ENCODE results near the gene DCX.

Gene DCX

GRCh38 chrX:111337067-111337637 is 74.8 kb downstream of the DCX start:
- in situ Hi-C loops (cut with HindIII; ENCODE audit: low pct_ligation_motif_present, low pct_unique_long_range_greater_than_20kb, low sequenced_read_pairs) = no loop called here
- no peak for DNase-seq

- DNase-seq = no peak
- in situ Hi-C loops (cut with HindIII; ENCODE audit: low pct_ligation_motif_present, low pct_unique_long_range_greater_than_20kb, low sequenced_read_pairs) = no loop called here
These were observed 75.9 kb downstream of the DCX start for GRCh38 chrX:111336141-111336540.

- in situ Hi-C loops (cut with HindIII; ENCODE audit: low pct_ligation_motif_present, low pct_unique_long_range_greater_than_20kb, low sequenced_read_pairs) = no loop called here
- DNase-seq = no peak
These were observed 82.6 kb downstream of the DCX start for GRCh38 chrX:111329370-111329769.

- no peak for DNase-seq
- in situ Hi-C loops (cut with HindIII; ENCODE audit: low pct_ligation_motif_present, low pct_unique_long_range_greater_than_20kb, low sequenced_read_pairs) = no loop called here
These were observed 83.1 kb downstream of the DCX start for GRCh38 chrX:111328858-111329257.

GRCh38 chrX:111322231-111322855 is 89.6 kb downstream of the DCX start:
- no peak for DNase-seq
- in situ Hi-C loops (cut with HindIII; ENCODE audit: low pct_ligation_motif_present, low pct_unique_long_range_greater_than_20kb, low sequenced_read_pairs) = no loop called here

GRCh38 chrX:111319451-111319850 is 92.5 kb downstream of the DCX start:
- in situ Hi-C loops (cut with HindIII; ENCODE audit: low pct_ligation_motif_present, low pct_unique_long_range_greater_than_20kb, low sequenced_read_pairs) = no loop called here

GRCh38 chrX:111318901-111319300 is 93.1 kb downstream of the DCX start:
- in situ Hi-C loops (cut with HindIII; ENCODE audit: low pct_ligation_motif_present, low pct_unique_long_range_greater_than_20kb, low sequenced_read_pairs) = no loop called here
- DNase-seq = no peak

More at GRCh38 chrX:111319451-111319850, 92.5 kb downstream of the DCX start:
- DNase-seq = no peak

GRCh38 chrX:111309083-111309482 is 102.9 kb downstream of the DCX start:
- DNase-seq = no peak
- in situ Hi-C loops (cut with HindIII; ENCODE audit: low pct_ligation_motif_present, low pct_unique_long_range_greater_than_20kb, low sequenced_read_pairs) = no loop called here

- DNase-seq = no peak
- in situ Hi-C loops (cut with HindIII; ENCODE audit: low pct_ligation_motif_present, low pct_unique_long_range_greater_than_20kb, low sequenced_read_pairs) = no loop called here
These were observed 104.0 kb downstream of the DCX start for GRCh38 chrX:111308039-111308438.

- no peak for DNase-seq
- in situ Hi-C loops (cut with HindIII; ENCODE audit: low pct_ligation_motif_present, low pct_unique_long_range_greater_than_20kb, low sequenced_read_pairs) = no loop called here
These were observed 109.7 kb downstream of the DCX start for GRCh38 chrX:111302284-111302683.

GRCh38 chrX:111288841-111289240 is 123.2 kb downstream of the DCX start:
- in situ Hi-C loops (cut with HindIII; ENCODE audit: low pct_ligation_motif_present, low pct_unique_long_range_greater_than_20kb, low sequenced_read_pairs) = no loop called here
- DNase-seq = no peak

GRCh38 chrX:111284631-111285293 is 127.2 kb downstream of the DCX start:
- in situ Hi-C loops (cut with HindIII; ENCODE audit: low pct_ligation_motif_present, low pct_unique_long_range_greater_than_20kb, low sequenced_read_pairs) = no loop called here
- DNase-seq = no peak

- in situ Hi-C loops (cut with HindIII; ENCODE audit: low pct_ligation_motif_present, low pct_unique_long_range_greater_than_20kb, low sequenced_read_pairs) = no loop called here
- no peak for DNase-seq
These were observed 128.5 kb downstream of the DCX start for GRCh38 chrX:111283446-111283845.

GRCh38 chrX:111282991-111283390 is 129.0 kb downstream of the DCX start:
- in situ Hi-C loops (cut with HindIII; ENCODE audit: low pct_ligation_motif_present, low pct_unique_long_range_greater_than_20kb, low sequenced_read_pairs) = no loop called here
- no peak for DNase-seq

GRCh38 chrX:111282139-111282538 is 129.9 kb downstream of the DCX start:
- in situ Hi-C loops (cut with HindIII; ENCODE audit: low pct_ligation_motif_present, low pct_unique_long_range_greater_than_20kb, low sequenced_read_pairs) = no loop called here
- DNase-seq = no peak

GRCh38 chrX:111270339-111270738 is 141.7 kb downstream of the DCX start, which contains the start of gene CAPN6:
Gene CAPN6, minus strand, starts transcription at chrX:111270483. Its CDS starts 6,547 bp downstream, at chrX:111263936.
- in situ Hi-C loops (cut with HindIII; ENCODE audit: low pct_ligation_motif_present, low pct_unique_long_range_greater_than_20kb, low sequenced_read_pairs) = no loop called here
- DNase-seq = no peak

GRCh38 chrX:111268506-111268905 is 143.5 kb downstream of the DCX start:
- DNase-seq = no peak
- in situ Hi-C loops (cut with HindIII; ENCODE audit: low pct_ligation_motif_present, low pct_unique_long_range_greater_than_20kb, low sequenced_read_pairs) = no loop called here

GRCh38 chrX:111265486-111265885 is 146.5 kb downstream of the DCX start:
- DNase-seq = no peak
- in situ Hi-C loops (cut with HindIII; ENCODE audit: low pct_ligation_motif_present, low pct_unique_long_range_greater_than_20kb, low sequenced_read_pairs) = no loop called here

GRCh38 chrX:111264385-111264784 is 147.6 kb downstream of the DCX start:
- in situ Hi-C loops (cut with HindIII; ENCODE audit: low pct_ligation_motif_present, low pct_unique_long_range_greater_than_20kb, low sequenced_read_pairs) = no loop called here
- DNase-seq = no peak

- DNase-seq = no peak
- in situ Hi-C loops (cut with HindIII; ENCODE audit: low pct_ligation_motif_present, low pct_unique_long_range_greater_than_20kb, low sequenced_read_pairs) = no loop called here
These were observed 149.9 kb downstream of the DCX start for GRCh38 chrX:111262086-111262485.
